GM12878 (cell line): ENCODE results near the gene LMAN1L. TPM values are rescaled to one million over a fixed set of nuclear protein-coding genes. Genes with fewer than 3 reads are reported as not detected.

Source experiments
- BACH1 ChIP-seq: fragments of 450-650 bp; IDR thresholded peaks from 2 replicates; pipeline ENCODE4 v1.6.1; 2017; ENCODE audit warnings: mild to moderate bottlenecking, borderline replicate concordance
- CEBPZ ChIP-seq: fragments of 150-350 bp; IDR thresholded peaks from 2 replicates; pipeline ENCODE4 v1.6.1; 2016; ENCODE audit warnings: low read depth, low read length
- ELK1 ChIP-seq: IDR thresholded peaks from 2 replicates; pipeline ENCODE4 v1.6.1; 2012; ENCODE audit warnings: low read depth, low read length, improper control_type of control experiment
- HSF1 ChIP-seq: fragments of 150-350 bp; IDR thresholded peaks from 2 replicates; pipeline ENCODE4 v1.6.1; 2014; ENCODE audit warnings: mild to moderate bottlenecking, low read depth, low read length
- MEF2A ChIP-seq: IDR thresholded peaks from 2 replicates; pipeline ENCODE4 v1.6.1; 2011; ENCODE audit warnings: low read depth, mild to moderate bottlenecking, low read length, moderate library complexity; ENCODE audit not compliant: insufficient read depth
- POLR2AphosphoS2 ChIP-seq: IDR thresholded peaks from 2 replicates; pipeline ENCODE4 v1.6.1; 2011; ENCODE audit warnings: low read depth, mild to moderate bottlenecking, low read length, improper control_type of control experiment, moderate library complexity
- RB1 ChIP-seq: fragments of 450-650 bp; formaldehyde crosslinking; IDR thresholded peaks from 2 replicates; pipeline ENCODE4 v1.6.1; 2017; ENCODE audit warnings: mild to moderate bottlenecking, borderline replicate concordance
- RELB ChIP-seq: fragments of 450-650 bp; IDR thresholded peaks from 2 replicates; pipeline ENCODE4 v1.6.1; 2017; ENCODE audit warnings: low read depth, mild to moderate bottlenecking, moderate library complexity
- SIX5 ChIP-seq: IDR thresholded peaks from 2 replicates; pipeline ENCODE4 v1.6.1; 2011; ENCODE audit warnings: mild to moderate bottlenecking, low read depth, low read length, moderate library complexity; ENCODE audit not compliant: severe bottlenecking
- SRF ChIP-seq, 2 experiments: IDR thresholded peaks; 2 replicates each; pipeline ENCODE4 v1.6.1; 2011; ENCODE audit warnings: low read depth in 2 of 2, low read length in 2 of 2, mild to moderate bottlenecking in 1 of 2, moderate library complexity in 1 of 2
- ZBTB33 ChIP-seq: fragments of 450-650 bp; IDR thresholded peaks from 2 replicates; pipeline ENCODE4 v1.6.1; 2017; ENCODE audit warnings: mild to moderate bottlenecking
- ZBTB40 ChIP-seq: fragments of 450-650 bp; IDR thresholded peaks from 2 replicates; pipeline ENCODE4 v1.6.1; 2016; ENCODE audit warnings: mild to moderate bottlenecking, moderate library complexity, borderline replicate concordance
- ZNF24 ChIP-seq: fragments of 450-650 bp; IDR thresholded peaks from 2 replicates; pipeline ENCODE4 v1.6.1; 2017; ENCODE audit warnings: antibody characterized with exemption, mild to moderate bottlenecking
- polyA plus RNA-seq, 11 experiments: library from polyadenylated mRNA; depleted of rRNA in 4 of 11; unstranded in 6 of 11; stranded (reverse) in 5 of 11; fragments of >200 nt; fragmentation: Nextera tagmentation in 4 of 11; fragmentation: Illumina TruSeq in 1 of 11; extraction: Ambion mirVana in 4 of 11; extraction: Trizol in 1 of 11; gene quantifications; 1 replicate in 1 of 11; 2 replicates in 10 of 11; pipeline versions ENCODE4 v1.2.1 to v1.2.3, GENCODE V29; 2011 to 2016; ENCODE audit warnings: inconsistent platforms in 2 of 11, missing spikeins in 2 of 11, low read depth in 1 of 11
- total RNA-seq, 4 experiments: library from RNA; depleted of rRNA in 3 of 4; stranded (reverse); fragments of >200 nt in 3 of 4; fragmentation: Illumina TruSeq in 1 of 4; extraction: Trizol in 1 of 4; gene quantifications; 2 replicates each; pipeline versions ENCODE4 v1.2.1 to v1.2.3, GENCODE V29; 2013 to 2021

Gene LMAN1L
- total and polyA plus RNA-seq, 10 of the 15 experiments (the other 5 are each of a cell fraction or from before 2014, with no cell fraction given), result not detected

- TF ChIP-seq ZBTB40 (no peak), BACH1 (0 out of 2 replicates have a peak, but pooled peaks have one; percentile 6), ZBTB33 (no peak), ELK1 (no peak), ZNF24 (no peak), CEBPZ (no peak), SIX5 (no peak), HSF1 (no peak), MEF2A (0 out of 2 replicates have a peak, but pooled peaks have one; percentile 22), RB1 (no peak), POLR2AphosphoS2 (no peak), SRF (IDR thresholded peaks at IDR 0.05; ENCODE audit: low read depth in 2 of 2, low read length in 2 of 2) (no peak), RELB (no peak)
These were observed 44.5 kb downstream of the LMAN1L start (continued) for GRCh38 chr15:74857082-74857655.
